HCT116 (cell line): ENCODE measurements around the gene ARPP21. TPM values are rescaled to one million over a fixed set of nuclear protein-coding genes. Genes with fewer than 3 reads are reported as not detected.

Experiments used
- ATAC-seq: fragments of 200-7000 bp; cut with Tn5 transposase; 2 replicates; pipeline ENCODE4 v1.9.1; 2020; ENCODE audit warnings: mild to moderate bottlenecking, moderate library complexity
- BruUV-seq: library from RNA; stranded (reverse); fragments of 400-500 nt; replicated peaks from 2 replicates; lab custom pipeline; 2021; lab: Mats Ljungman, UMichigan
- CTCF ChIA-PET: fragments of 300-600 bp; sonication (Branson Sonifier 250); formaldehyde crosslinking; loops from one replicate; lab custom pipeline; 2021; ENCODE audit warnings: antibody characterized with exemption; lab: Charles Lee
- POLR2A ChIA-PET: fragments of 300-600, 350-600 bp; sonication (Branson Sonifier 250); formaldehyde crosslinking; loops from one replicate; lab custom pipeline; 2021; ENCODE audit warnings: antibody characterized with exemption; lab: Charles Lee
- RAD21 ChIA-PET, 2 experiments: fragments of 300-600 bp; sonication (Branson Sonifier 250); formaldehyde crosslinking; loops; one replicate each; lab custom pipeline; 2023; ENCODE audit warnings: low total read pairs in 2 of 2; ENCODE audit not compliant: uncharacterized antibody in 2 of 2, unreplicated experiment in 2 of 2, low non-redundant PET in 1 of 2; lab: Charles Lee
- DNase-seq: peaks from one replicate; pipeline ENCODE4 v3.0.0-alpha.2; 2010; ENCODE audit warnings: low read depth, low spot score
- H2AFZ ChIP-seq: fragments of 200-600 bp; shearing (Covaris generic), sonication (generic); 2 replicates; pipeline ENCODE4 v1.6.1; 2017; ENCODE audit warnings: low read depth, mixed run types, mixed read lengths, antibody characterized with exemption, low read length; ENCODE audit not compliant: poor library complexity, severe bottlenecking
- H3K27ac ChIP-seq: 2 replicates; pipeline ENCODE4 v1.5.1; 2012; ENCODE audit warnings: low read depth, low read length
- H3K27me3 ChIP-seq: fragments of 200-600 bp; sonication (generic); 2 replicates; pipeline ENCODE4 v1.6.1; 2016; ENCODE audit warnings: mixed run types, low read length, mixed read lengths; ENCODE audit not compliant: insufficient read depth
- H3K36me3 ChIP-seq, 2 experiments: fragments of 200-500 bp in 1 of 2; fragments of 200-600 bp in 1 of 2; sonication (Bioruptor generic) in 1 of 2; sonication (generic) in 1 of 2; 2 replicates each; pipeline versions ENCODE4 v1.5.1 to v1.6.1; 2014 to 2016; ENCODE audit warnings: low read length in 2 of 2, inconsistent platforms in 1 of 2, mixed read lengths in 1 of 2, mixed run types in 1 of 2; ENCODE audit not compliant: insufficient read depth in 2 of 2, control insufficient read depth in 1 of 2
- H3K4me1 ChIP-seq, 2 experiments: fragments of 200-600 bp in 1 of 2; sonication (generic) in 1 of 2; 2 replicates each; pipeline versions ENCODE4 v1.5.1 to v1.6.1; 2012 to 2017; ENCODE audit warnings: low read length in 2 of 2, inconsistent platforms in 1 of 2, mild to moderate bottlenecking in 1 of 2, mixed read lengths in 1 of 2, mixed run types in 1 of 2, moderate library complexity in 1 of 2; ENCODE audit not compliant: insufficient read depth in 2 of 2, control insufficient read depth in 1 of 2
- H3K4me2 ChIP-seq: fragments of 200-600 bp; sonication (generic); 2 replicates; pipeline ENCODE4 v1.6.1; 2017; ENCODE audit warnings: mixed run types, low read length, mixed read lengths
- H3K4me3 ChIP-seq, 2 experiments: fragments of 200-600 bp in 1 of 2; sonication (generic) in 1 of 2; replicated peaks in 1 of 2; 2 replicates each; pipeline ENCODE4 v1.5.1; 2011 to 2016; ENCODE audit warnings: low read length in 2 of 2, control low read depth in 1 of 2, low read depth in 1 of 2, mild to moderate bottlenecking in 1 of 2, mixed read lengths in 1 of 2, mixed run types in 1 of 2
- H3K79me2 ChIP-seq: fragments of 200-600 bp; sonication (generic); 2 replicates; pipeline ENCODE4 v1.6.1; 2017; ENCODE audit warnings: mild to moderate bottlenecking, mixed run types, low read length, moderate library complexity, mixed read lengths; ENCODE audit not compliant: insufficient read depth
- H3K9ac ChIP-seq: fragments of 200-600 bp; sonication (generic); 2 replicates; pipeline ENCODE4 v1.6.1; 2016; ENCODE audit warnings: low read length, mixed read lengths
- H3K9me2 ChIP-seq: fragments of 200-600 bp; sonication (generic), shearing (Covaris generic); 2 replicates; pipeline ENCODE4 v1.6.1; 2017; ENCODE audit warnings: mixed run types, mild to moderate bottlenecking, moderate library complexity; ENCODE audit not compliant: insufficient read depth
- H3K9me3 ChIP-seq, 2 experiments: fragments of 200-500 bp in 1 of 2; fragments of 200-600 bp in 1 of 2; sonication (Bioruptor generic) in 1 of 2; sonication (generic) in 1 of 2; 2 replicates each; pipeline ENCODE4 v1.6.1; 2014 to 2017; ENCODE audit warnings: low read length in 2 of 2, mixed read lengths in 2 of 2, inconsistent platforms in 1 of 2, low read depth in 1 of 2, mild to moderate bottlenecking in 1 of 2, mixed run types in 1 of 2, moderate library complexity in 1 of 2; ENCODE audit not compliant: control insufficient read depth in 1 of 2, insufficient read depth in 1 of 2
- H4K20me1 ChIP-seq: fragments of 200-600 bp; sonication (generic), shearing (Covaris generic); 2 replicates; pipeline ENCODE4 v1.6.1; 2017; ENCODE audit warnings: mixed run types, mild to moderate bottlenecking, moderate library complexity; ENCODE audit not compliant: insufficient read depth
- CEBPB ChIP-seq: IDR thresholded peaks from 2 replicates; pipeline ENCODE4 v1.6.1; 2012; ENCODE audit warnings: low read depth
- EGR1 ChIP-seq: IDR thresholded peaks from 2 replicates; pipeline ENCODE4 v1.6.1; 2012; ENCODE audit warnings: low read depth
- ELF1 ChIP-seq: IDR thresholded peaks from 2 replicates; pipeline ENCODE4 v1.6.1; 2012; ENCODE audit warnings: low read depth, borderline replicate concordance
- EZH2 ChIP-seq: fragments of 200-600 bp; sonication (generic); IDR thresholded peaks from 2 replicates; pipeline ENCODE4 v1.6.1; 2017; ENCODE audit warnings: antibody characterized with exemption, mixed run types
- EZH2phosphoT487 ChIP-seq: fragments of 200-600 bp; IDR thresholded peaks from 2 replicates; pipeline ENCODE4 v1.6.1; 2018; ENCODE audit warnings: antibody characterized with exemption, borderline replicate concordance
- FOSL1 ChIP-seq: IDR thresholded peaks from 2 replicates; pipeline ENCODE4 v1.6.1; 2012; ENCODE audit warnings: low read depth
- JUND ChIP-seq: IDR thresholded peaks from 2 replicates; pipeline ENCODE4 v1.6.1; 2012
- POLR2A ChIP-seq: IDR thresholded peaks from 2 replicates; pipeline ENCODE4 v1.7.0; 2011; ENCODE audit warnings: borderline replicate concordance; ENCODE audit not compliant: insufficient read depth, insufficient read length; ENCODE audit errors: extremely low read depth
- POLR2AphosphoS5 ChIP-seq: IDR thresholded peaks from 2 replicates; pipeline ENCODE4 v1.6.1; 2011; ENCODE audit warnings: mild to moderate bottlenecking, low read depth, low read length, moderate library complexity
- RAD21 ChIP-seq: IDR thresholded peaks from 2 replicates; pipeline ENCODE4 v1.6.1; 2012; ENCODE audit warnings: low read depth, mild to moderate bottlenecking
- SIN3A ChIP-seq: IDR thresholded peaks from 2 replicates; pipeline ENCODE4 v1.6.1; 2012; ENCODE audit warnings: low read depth
- SRF ChIP-seq: IDR thresholded peaks from 2 replicates; pipeline ENCODE4 v1.6.1; 2012; ENCODE audit warnings: low read depth
- YY1 ChIP-seq: IDR thresholded peaks from 2 replicates; pipeline ENCODE4 v1.6.1; 2011; ENCODE audit warnings: low read length, low read depth, moderate library complexity, mild to moderate bottlenecking; ENCODE audit not compliant: insufficient replicate concordance; ENCODE audit errors: extremely low read depth
- ZNF274 ChIP-seq: fragments of 200-500 bp; sonication (Bioruptor generic); IDR thresholded peaks from 2 replicates; pipeline ENCODE4 v1.6.1; 2014; ENCODE audit warnings: mild to moderate bottlenecking, low read depth, low read length, inconsistent platforms
- intact Hi-C: fragments of 100-400 bp; cut with micrococcal nuclease; formaldehyde crosslinking; loops from 2 replicates; pipeline ENCODE4 v1.10.0; 2022
- total RNA-seq: library from RNA; stranded (reverse); gene quantifications from one replicate; pipeline ENCODE4 v1.2.1, GENCODE V29; 2021; ENCODE audit not compliant: unreplicated experiment
- TF ChIP-seq, protein P1 (sequence below): IDR thresholded peaks from 2 replicates; pipeline ENCODE4 v1.6.1; 2012
- TF ChIP-seq, protein P2 (sequence below): IDR thresholded peaks from 2 replicates; pipeline ENCODE4 v1.6.1; 2012
- TF ChIP-seq, protein P3 (sequence below), 3 experiments: fragments of 200-600 bp in 1 of 3; sonication (generic) in 1 of 3; IDR thresholded peaks in 2 of 3; conservative IDR thresholded peaks in 1 of 3; 2 replicates each; pipeline ENCODE4 v1.5.1; 2012 to 2017; ENCODE audit warnings: low read depth in 2 of 3, low read length in 2 of 3, antibody characterized with exemption in 1 of 3, borderline replicate concordance in 1 of 3, control low read depth in 1 of 3, mild to moderate bottlenecking in 1 of 3, mixed read lengths in 1 of 3, mixed run types in 1 of 3, moderate library complexity in 1 of 3; ENCODE audit not compliant: insufficient read depth in 1 of 3

ARPP21 gene
- total RNA-seq, 1 experiment from 2014 or later: not detected

DNA sequence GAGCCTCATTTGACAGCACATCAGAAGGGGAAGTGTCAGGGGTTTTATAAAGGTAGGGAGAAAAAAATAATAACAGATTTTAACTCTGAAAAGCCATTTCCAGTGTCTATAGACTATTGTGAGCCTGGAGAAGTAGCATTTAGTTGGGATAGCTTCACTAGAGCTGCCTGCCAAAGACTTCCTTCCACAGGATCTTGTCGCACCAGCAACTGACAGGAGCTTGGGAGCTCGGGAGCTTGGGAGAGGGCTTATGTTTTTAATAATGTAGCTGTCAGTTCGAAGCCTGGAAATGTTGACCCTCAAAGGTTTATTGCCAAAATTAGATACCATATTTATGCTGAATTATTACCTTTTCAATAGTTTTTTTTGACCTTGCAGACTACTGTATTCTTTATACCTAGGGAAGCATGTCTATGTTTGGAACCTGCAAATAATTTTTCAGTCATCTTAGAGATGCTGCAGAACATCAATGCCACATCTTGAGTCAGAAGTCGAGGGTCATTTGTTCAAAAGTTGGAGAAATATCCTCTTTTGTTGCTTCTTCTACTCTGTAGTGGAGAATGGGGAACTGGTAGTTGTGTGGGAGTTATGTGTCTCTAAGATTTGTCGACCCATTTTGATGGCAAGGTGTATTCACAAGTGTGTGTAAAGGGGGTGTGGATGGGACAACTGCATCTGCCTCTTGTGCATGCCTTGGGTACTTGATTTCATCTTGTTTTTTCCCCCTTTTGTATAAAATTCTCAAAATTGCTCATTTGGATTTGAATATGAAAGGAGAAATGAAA, 41.7 kb downstream of the ARPP21 start:
- H3K4me3 ChIP-seq: no peak overlapping the region
- no peak for TF ChIP-seq CEBPB
- TF ChIP-seq, protein P1, sequence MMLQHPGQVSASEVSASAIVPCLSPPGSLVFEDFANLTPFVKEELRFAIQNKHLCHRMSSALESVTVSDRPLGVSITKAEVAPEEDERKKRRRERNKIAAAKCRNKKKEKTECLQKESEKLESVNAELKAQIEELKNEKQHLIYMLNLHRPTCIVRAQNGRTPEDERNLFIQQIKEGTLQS: no peak
- TF ChIP-seq ZNF274: no peak
- no peak for TF ChIP-seq POLR2A
- no peak for TF ChIP-seq EGR1
- TF ChIP-seq, protein P2, sequence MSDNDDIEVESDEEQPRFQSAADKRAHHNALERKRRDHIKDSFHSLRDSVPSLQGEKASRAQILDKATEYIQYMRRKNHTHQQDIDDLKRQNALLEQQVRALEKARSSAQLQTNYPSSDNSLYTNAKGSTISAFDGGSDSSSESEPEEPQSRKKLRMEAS: no peak
- TF ChIP-seq POLR2AphosphoS5: no peak
- TF ChIP-seq SIN3A: no peak
- no peak for TF ChIP-seq FOSL1
- no peak for TF ChIP-seq JUND
- no peaks in the 10 kb centered on the region for H4K20me1 ChIP-seq
- no peak for DNase-seq
- CTCF ChIA-PET: no interaction called here
- intact Hi-C loops: no loop called here
- H3K4me2 ChIP-seq: no peak overlapping the region
- H2AFZ ChIP-seq: no peak overlapping the region
- no peaks in the 10 kb centered on the region for H3K27me3 ChIP-seq
- no peaks in the 10 kb centered on the region for H3K9me2 ChIP-seq
- no peaks in the 10 kb centered on the region for H3K36me3 ChIP-seq
- POLR2A ChIA-PET: no interaction called here
- RAD21 ChIA-PET: no interaction called here
- no peaks in the 10 kb centered on the region for H3K4me1 ChIP-seq
- no TSS peak for BruUV-seq
- no peak for ATAC-seq
- H3K9ac ChIP-seq: no peak overlapping the region
- peaks cover 0 to 15% of the 10 kb centered on the region in 2 experiments; a peak in 2 of 4 replicates for H3K9me3 ChIP-seq
- no peaks in the 10 kb centered on the region for H3K79me2 ChIP-seq
- no peak overlapping the region for H3K27ac ChIP-seq

DNA sequence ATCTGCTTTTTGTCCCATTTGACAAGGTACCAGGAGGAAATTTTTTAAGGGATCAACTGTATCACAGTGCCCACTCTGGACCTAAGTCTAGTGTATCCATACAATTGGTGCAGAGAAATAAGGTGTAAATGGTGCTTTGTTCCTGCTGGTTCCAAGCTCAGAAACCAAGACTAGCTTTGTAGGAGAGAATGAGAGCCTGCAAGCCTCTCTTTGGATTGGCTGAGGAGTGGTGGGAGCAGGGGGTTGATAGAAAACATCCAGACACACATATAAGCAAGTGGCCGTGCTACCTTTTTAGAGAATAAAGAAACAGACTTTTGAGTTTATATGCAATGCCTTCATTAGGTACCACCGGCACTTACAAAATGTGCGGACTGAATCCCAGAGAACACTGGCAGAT, 45.8 kb downstream of the ARPP21 start:
- Histone ChIP-seq H3K36me3 (no peaks in the 10 kb centered on the region), H3K4me1 (no peaks in the 10 kb centered on the region), H3K27me3 (no peaks in the 10 kb centered on the region), H3K9me2 (no peaks in the 10 kb centered on the region), H3K79me2 (no peaks in the 10 kb centered on the region), H3K9ac (no peak overlapping the region), H3K27ac (no peak overlapping the region), H3K4me2 (no peak overlapping the region), H2AFZ (no peak overlapping the region), H3K4me3 (no peak overlapping the region), H3K9me3 (peaks cover 0 to 7% of the 10 kb centered on the region in 2 experiments; a peak in 2 of 4 replicates), H4K20me1 (no peaks in the 10 kb centered on the region)
- RAD21 ChIA-PET: no interaction called here
- no TSS peak for BruUV-seq
- DNase-seq (no peak), ATAC-seq (no peak)
- POLR2A ChIA-PET: no interaction called here
- intact Hi-C loops: no loop called here
- CTCF ChIA-PET: no interaction called here
- TF ChIP-seq EZH2phosphoT487: no peak
- TF ChIP-seq SRF: no peak
- no peak for TF ChIP-seq EZH2
- TF ChIP-seq JUND: no peak
- TF ChIP-seq YY1: no peak
- TF ChIP-seq RAD21: no peak
- TF ChIP-seq, protein P2: no peak
- TF ChIP-seq, protein P3, sequence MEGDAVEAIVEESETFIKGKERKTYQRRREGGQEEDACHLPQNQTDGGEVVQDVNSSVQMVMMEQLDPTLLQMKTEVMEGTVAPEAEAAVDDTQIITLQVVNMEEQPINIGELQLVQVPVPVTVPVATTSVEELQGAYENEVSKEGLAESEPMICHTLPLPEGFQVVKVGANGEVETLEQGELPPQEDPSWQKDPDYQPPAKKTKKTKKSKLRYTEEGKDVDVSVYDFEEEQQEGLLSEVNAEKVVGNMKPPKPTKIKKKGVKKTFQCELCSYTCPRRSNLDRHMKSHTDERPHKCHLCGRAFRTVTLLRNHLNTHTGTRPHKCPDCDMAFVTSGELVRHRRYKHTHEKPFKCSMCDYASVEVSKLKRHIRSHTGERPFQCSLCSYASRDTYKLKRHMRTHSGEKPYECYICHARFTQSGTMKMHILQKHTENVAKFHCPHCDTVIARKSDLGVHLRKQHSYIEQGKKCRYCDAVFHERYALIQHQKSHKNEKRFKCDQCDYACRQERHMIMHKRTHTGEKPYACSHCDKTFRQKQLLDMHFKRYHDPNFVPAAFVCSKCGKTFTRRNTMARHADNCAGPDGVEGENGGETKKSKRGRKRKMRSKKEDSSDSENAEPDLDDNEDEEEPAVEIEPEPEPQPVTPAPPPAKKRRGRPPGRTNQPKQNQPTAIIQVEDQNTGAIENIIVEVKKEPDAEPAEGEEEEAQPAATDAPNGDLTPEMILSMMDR (IDR thresholded peaks at IDR 0.05 in 2 of 3, conservative IDR thresholded peaks at IDR 0.05 in 1 of 3; ENCODE audit: borderline replicate concordance in 1 of 3, insufficient read depth in 1 of 3, low read depth in 2 of 3, low read length in 2 of 3): no peak
- no peak for TF ChIP-seq EGR1
- no peak for TF ChIP-seq ELF1
- no peak for TF ChIP-seq POLR2AphosphoS5
- TF ChIP-seq, protein P1: no peak
- TF ChIP-seq ZNF274: no peak
- no peak for TF ChIP-seq POLR2A
